Measurements from ENCODE around the gene MYO10.

The MYO10 gene

DNA sequence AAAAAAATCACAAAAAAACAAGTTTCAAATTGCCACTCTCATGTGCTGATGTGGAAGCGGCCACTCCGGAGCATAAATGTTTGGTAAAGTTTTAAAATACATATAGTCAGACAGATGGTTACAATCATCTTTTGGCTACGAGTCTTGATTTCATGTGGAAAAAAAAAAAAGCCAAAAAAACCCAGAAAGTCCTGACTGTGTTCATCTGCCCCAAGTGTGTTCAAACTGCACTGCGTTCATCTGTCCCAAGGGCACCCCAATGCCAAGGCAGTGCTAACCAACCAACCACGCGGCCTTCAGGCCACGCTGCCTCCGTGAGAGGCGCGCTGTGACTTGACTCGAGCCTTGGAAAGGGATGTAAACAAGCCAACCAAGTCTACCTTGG, 127.1 kb downstream of the MYO10 start:
- DNase-seq (ENCODE audit: low read depth) = no peak
- H3K4me3 ChIP-seq (ENCODE audit: low read length) = no peak overlapping the region
- TF ChIP-seq, protein P1, sequence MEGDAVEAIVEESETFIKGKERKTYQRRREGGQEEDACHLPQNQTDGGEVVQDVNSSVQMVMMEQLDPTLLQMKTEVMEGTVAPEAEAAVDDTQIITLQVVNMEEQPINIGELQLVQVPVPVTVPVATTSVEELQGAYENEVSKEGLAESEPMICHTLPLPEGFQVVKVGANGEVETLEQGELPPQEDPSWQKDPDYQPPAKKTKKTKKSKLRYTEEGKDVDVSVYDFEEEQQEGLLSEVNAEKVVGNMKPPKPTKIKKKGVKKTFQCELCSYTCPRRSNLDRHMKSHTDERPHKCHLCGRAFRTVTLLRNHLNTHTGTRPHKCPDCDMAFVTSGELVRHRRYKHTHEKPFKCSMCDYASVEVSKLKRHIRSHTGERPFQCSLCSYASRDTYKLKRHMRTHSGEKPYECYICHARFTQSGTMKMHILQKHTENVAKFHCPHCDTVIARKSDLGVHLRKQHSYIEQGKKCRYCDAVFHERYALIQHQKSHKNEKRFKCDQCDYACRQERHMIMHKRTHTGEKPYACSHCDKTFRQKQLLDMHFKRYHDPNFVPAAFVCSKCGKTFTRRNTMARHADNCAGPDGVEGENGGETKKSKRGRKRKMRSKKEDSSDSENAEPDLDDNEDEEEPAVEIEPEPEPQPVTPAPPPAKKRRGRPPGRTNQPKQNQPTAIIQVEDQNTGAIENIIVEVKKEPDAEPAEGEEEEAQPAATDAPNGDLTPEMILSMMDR (conservative IDR thresholded peaks at IDR 0.05; ENCODE audit: low read depth, low read length) = no peak

DNA sequence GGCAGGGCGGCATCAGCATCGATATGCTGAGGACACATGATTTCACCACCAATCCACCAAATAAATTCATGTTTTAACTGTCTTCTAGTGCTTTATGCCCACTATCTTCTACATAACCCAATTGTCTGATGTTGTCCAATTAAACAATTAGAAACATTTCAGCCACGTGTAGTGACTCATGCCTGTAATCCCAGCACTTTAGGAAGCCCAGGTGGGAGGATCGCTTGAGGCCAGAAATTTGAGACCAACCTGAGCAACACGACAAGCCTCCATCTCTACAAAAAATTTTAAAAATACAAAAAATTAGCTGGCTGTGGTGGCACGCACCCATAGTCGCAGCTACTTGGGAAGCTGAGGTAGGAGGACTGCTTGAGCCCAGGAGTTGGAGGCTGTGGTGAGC, 128.1 kb downstream of the MYO10 start:
- TF ChIP-seq, protein P1 (conservative IDR thresholded peaks at IDR 0.05; ENCODE audit: low read depth, low read length) = no peak
- DNase-seq (ENCODE audit: low read depth) = no peak
- no peak overlapping the region for H3K4me3 ChIP-seq (ENCODE audit: low read length)

DNA sequence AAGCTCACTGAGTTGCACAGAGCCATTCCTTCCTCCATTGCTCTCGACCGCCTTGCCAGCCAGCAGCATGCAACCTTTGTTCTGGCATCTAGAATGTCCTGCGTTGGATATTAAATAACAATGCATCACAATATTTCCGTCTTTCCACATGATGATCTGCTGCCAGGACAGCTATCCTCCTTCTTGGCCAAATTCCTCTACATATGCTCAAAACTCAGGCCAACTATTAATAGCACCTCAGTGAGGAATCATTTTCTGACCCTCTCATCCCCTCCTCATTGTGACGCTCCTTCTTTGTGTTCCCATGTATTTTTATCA, 128.6 kb downstream of the MYO10 start:
- no peak for DNase-seq (ENCODE audit: low read depth)
- H3K4me3 ChIP-seq (ENCODE audit: low read length) = no peak overlapping the region
- TF ChIP-seq, protein P1 (conservative IDR thresholded peaks at IDR 0.05; ENCODE audit: low read depth, low read length) = no peak

DNA sequence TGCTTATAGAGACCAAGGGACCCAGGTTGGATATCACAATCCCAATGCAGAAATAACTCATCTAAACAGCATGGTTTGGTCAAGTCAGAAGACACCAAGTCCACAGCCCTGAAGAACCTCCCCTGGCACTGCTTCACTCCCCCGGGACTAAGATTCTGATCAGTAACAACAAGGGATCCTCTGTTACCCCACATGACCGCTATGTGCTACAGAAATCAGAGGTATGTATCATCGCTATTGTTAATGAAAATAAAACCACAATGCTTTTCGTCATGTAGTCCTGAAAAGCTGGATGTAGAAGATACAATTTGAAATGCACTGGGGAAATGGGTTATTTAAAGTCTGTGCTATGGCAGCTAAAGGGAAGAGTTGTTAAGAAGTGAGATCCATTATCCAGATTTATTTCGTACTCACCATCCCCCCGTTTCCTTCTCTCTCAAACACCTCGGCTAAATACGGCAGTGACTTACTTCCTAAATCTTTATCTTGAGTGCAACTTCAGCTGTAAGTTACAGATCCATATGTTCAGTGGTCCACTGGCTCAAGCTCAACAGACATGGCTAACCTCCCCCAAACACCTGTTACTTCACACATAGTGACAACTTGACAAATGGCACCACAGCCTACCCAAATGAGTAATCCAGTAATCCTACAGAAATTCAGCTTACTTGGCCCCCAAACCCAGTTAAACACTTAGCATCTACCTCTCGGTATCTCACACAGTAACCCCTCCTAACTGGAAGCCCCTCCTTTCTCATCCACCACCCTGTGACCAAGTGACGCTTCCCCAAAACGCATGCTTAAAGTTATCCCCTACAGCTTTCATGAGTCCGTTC, 129.2 kb downstream of the MYO10 start:
- TF ChIP-seq, protein P1 (conservative IDR thresholded peaks at IDR 0.05; ENCODE audit: low read depth, low read length) = no peak
- DNase-seq (ENCODE audit: low read depth) = no peak
- H3K4me3 ChIP-seq (ENCODE audit: low read length) = no peak overlapping the region

DNA sequence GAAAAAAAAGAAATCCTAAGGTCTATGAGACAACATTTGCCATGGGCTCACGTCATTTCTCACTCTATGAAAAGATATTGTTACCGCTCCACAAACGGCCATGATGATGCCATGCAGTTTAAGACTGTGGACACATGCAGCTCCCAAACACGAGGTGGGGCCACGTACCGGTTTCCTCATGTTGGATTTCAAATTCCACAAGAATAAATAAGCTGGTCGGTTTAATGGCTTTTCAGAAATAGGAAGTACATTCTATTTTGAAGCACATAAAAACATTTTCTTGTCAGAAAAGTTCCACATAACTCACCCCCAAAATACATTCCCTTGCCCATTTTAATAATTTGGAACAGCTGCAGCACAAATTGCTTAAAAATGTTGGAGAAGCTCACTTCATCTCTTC, 130.6 kb downstream of the MYO10 start:
- TF ChIP-seq, protein P1 (conservative IDR thresholded peaks at IDR 0.05; ENCODE audit: low read depth, low read length) = no peak
- no peak overlapping the region for H3K4me3 ChIP-seq (ENCODE audit: low read length)
- DNase-seq (ENCODE audit: low read depth) = no peak

DNA sequence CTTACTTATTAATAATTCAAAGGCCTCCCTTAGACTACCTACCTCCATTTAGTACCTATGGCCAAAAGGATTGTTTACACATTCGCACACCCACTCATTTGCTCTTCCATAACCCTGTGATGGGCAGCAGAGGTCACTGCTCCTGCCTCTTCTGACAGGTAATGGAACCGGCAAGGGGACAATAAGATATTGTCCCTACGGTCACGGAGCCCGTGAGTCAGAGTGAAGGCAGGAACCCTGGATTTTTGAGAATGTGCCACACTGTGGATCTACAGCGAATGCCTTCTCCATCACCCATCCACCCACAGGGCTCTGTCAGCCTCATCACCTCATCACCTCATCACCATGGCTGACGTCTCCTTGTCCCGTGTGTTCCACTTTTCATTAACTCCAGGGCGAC, 132.3 kb downstream of the MYO10 start:
- TF ChIP-seq, protein P1 (conservative IDR thresholded peaks at IDR 0.05; ENCODE audit: low read depth, low read length) = no peak
- no peak overlapping the region for H3K4me3 ChIP-seq (ENCODE audit: low read length)
- DNase-seq (ENCODE audit: low read depth) = no peak

DNA sequence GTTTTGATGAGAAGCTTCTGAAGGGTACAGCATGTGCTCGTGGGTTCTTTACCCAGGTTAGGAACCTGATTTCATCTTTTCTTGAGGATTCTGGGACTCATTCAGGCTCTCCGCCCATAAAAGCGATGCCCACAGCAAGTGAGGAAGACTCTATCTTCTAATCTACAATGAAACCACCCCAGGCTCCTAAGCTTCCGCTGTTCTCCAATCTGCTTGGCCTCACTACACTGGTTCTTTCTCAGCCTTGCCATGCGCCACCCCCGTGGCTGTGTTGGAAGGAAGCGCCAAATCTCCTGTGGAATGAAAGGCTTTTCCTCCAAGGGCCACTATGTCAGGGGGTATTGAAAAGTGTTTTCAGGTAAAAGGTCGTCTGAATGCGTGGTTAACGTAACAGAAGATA, 135.6 kb downstream of the MYO10 start:
- H3K4me3 ChIP-seq (ENCODE audit: low read length) = no peak overlapping the region
- TF ChIP-seq, protein P1 (conservative IDR thresholded peaks at IDR 0.05; ENCODE audit: low read depth, low read length) = no peak

More for the DNA sequence above, 135.6 kb downstream of the MYO10 start:
- no peak for DNase-seq (ENCODE audit: low read depth)
